GM18498 (cell line): Measurements from ENCODE around the gene CNTNAP4.

ENCODE experiments used
- ATAC-seq: cut with Tn5 transposase; IDR thresholded peaks from one replicate; pipeline ENCODE4 v1.9.1; 2021; ENCODE audit warnings: mild to moderate bottlenecking, moderate library complexity; ENCODE audit not compliant: unreplicated experiment

CNTNAP4 gene

GRCh38 chr16:76484020-76484419, 206.8 kb downstream of the CNTNAP4 start:
- no peak for ATAC-seq

- ATAC-seq: no peak
These were observed 209.5 kb downstream of the CNTNAP4 start for GRCh38 chr16:76486740-76487139.

GRCh38 chr16:76487411-76488064, 210.3 kb downstream of the CNTNAP4 start:
- no peak for ATAC-seq

GRCh38 chr16:76488065-76488417, 210.8 kb downstream of the CNTNAP4 start:
- ATAC-seq: no peak

- no peak for ATAC-seq
These were observed 212.9 kb downstream of the CNTNAP4 start for GRCh38 chr16:76490036-76490639.

- no peak for ATAC-seq
These were observed 222.8 kb downstream of the CNTNAP4 start for GRCh38 chr16:76500006-76500405.

GRCh38 chr16:76502063-76502462, 224.9 kb downstream of the CNTNAP4 start:
- no peak for ATAC-seq

- no peak for ATAC-seq
These were observed 225.4 kb downstream of the CNTNAP4 start for GRCh38 chr16:76502555-76502954.

- no peak for ATAC-seq
These were observed 225.9 kb downstream of the CNTNAP4 start for GRCh38 chr16:76503091-76503490.

- no peak for ATAC-seq
These were observed 234.0 kb downstream of the CNTNAP4 start for GRCh38 chr16:76511203-76511602.

- no peak for ATAC-seq
These were observed 241.6 kb downstream of the CNTNAP4 start for GRCh38 chr16:76518781-76519180.

- no peak for ATAC-seq
These were observed 247.2 kb downstream of the CNTNAP4 start for GRCh38 chr16:76524356-76524755.

- no peak for ATAC-seq
These were observed 247.6 kb downstream of the CNTNAP4 start for GRCh38 chr16:76524769-76525168.

- ATAC-seq: no peak
These were observed 250.0 kb downstream of the CNTNAP4 start for GRCh38 chr16:76527244-76527643.

GRCh38 chr16:76529120-76529519, 251.9 kb downstream of the CNTNAP4 start:
- ATAC-seq: no peak

- ATAC-seq: no peak
These were observed 254.0 kb downstream of the CNTNAP4 start for GRCh38 chr16:76531236-76531635.

GRCh38 chr16:76532188-76532973, 255.2 kb downstream of the CNTNAP4 start:
- no peak for ATAC-seq

- ATAC-seq: no peak
These were observed 262.4 kb downstream of the CNTNAP4 start for GRCh38 chr16:76539609-76540008.

- no peak for ATAC-seq
These were observed 263.9 kb downstream of the CNTNAP4 start for GRCh38 chr16:76541070-76541469.

GRCh38 chr16:76565542-76565941, 288.3 kb downstream of the CNTNAP4 start:
- no peak for ATAC-seq

GRCh38 chr16:76571755-76572154, 294.6 kb downstream of the CNTNAP4 start:
- no peak for ATAC-seq

GRCh38 chr16:76573281-76573680, 296.1 kb downstream of the CNTNAP4 start:
- ATAC-seq: no peak
